SK-N-SH (cell line): ENCODE results near the gene TIAM2.

ENCODE experiments used
- GATA2 ChIP-seq: sonication (generic); formaldehyde crosslinking; IDR thresholded peaks from 2 replicates; pipeline ENCODE4 v1.5.0; 2020; ENCODE audit warnings: mild to moderate bottlenecking, missing genetic modification reagents
- MXI1 ChIP-seq: IDR thresholded peaks from 2 replicates; pipeline ENCODE4 v1.6.1; 2012; ENCODE audit warnings: mild to moderate bottlenecking, low read depth, low read length, improper control_type of control experiment
- POLR2AphosphoS5 ChIP-seq: IDR thresholded peaks from 2 replicates; pipeline ENCODE4 v1.6.1; 2012; ENCODE audit warnings: low read depth, low read length
- REST ChIP-seq: IDR thresholded peaks from 2 replicates; pipeline ENCODE4 v1.6.1; 2012; ENCODE audit warnings: mild to moderate bottlenecking, low read depth, low read length, moderate library complexity
- RXRA ChIP-seq: IDR thresholded peaks from 2 replicates; pipeline ENCODE4 v1.4.0; 2012; ENCODE audit warnings: low read depth, mild to moderate bottlenecking, borderline replicate concordance
- TF ChIP-seq, protein P1 (sequence below): fragments of 200-600 bp; sonication (generic); IDR thresholded peaks from 2 replicates; pipeline ENCODE4 v1.6.1; 2017; ENCODE audit warnings: antibody characterized with exemption, mild to moderate bottlenecking, moderate library complexity

- TF ChIP-seq REST (no peak), POLR2AphosphoS5 (no peak), RXRA (no peak), GATA2 (no peak), MXI1 (no peak)
- TF ChIP-seq, protein P1, sequence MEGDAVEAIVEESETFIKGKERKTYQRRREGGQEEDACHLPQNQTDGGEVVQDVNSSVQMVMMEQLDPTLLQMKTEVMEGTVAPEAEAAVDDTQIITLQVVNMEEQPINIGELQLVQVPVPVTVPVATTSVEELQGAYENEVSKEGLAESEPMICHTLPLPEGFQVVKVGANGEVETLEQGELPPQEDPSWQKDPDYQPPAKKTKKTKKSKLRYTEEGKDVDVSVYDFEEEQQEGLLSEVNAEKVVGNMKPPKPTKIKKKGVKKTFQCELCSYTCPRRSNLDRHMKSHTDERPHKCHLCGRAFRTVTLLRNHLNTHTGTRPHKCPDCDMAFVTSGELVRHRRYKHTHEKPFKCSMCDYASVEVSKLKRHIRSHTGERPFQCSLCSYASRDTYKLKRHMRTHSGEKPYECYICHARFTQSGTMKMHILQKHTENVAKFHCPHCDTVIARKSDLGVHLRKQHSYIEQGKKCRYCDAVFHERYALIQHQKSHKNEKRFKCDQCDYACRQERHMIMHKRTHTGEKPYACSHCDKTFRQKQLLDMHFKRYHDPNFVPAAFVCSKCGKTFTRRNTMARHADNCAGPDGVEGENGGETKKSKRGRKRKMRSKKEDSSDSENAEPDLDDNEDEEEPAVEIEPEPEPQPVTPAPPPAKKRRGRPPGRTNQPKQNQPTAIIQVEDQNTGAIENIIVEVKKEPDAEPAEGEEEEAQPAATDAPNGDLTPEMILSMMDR = no peak
These were observed 46.7 kb downstream of the TIAM2 start for GRCh38 chr6:155041741-155042279.
